Astrocyte (in vitro differentiated cells and primary cell): Measurements from ENCODE around the gene DOCK1.

Source experiments
- CTCF ChIP-seq: IDR thresholded peaks from 2 replicates; pipeline ENCODE4 v1.5.1; 2011; ENCODE audit warnings: low read depth, mild to moderate bottlenecking, inconsistent platforms, low read length, moderate library complexity; ENCODE audit not compliant: insufficient read depth
- EZH2 ChIP-seq: IDR thresholded peaks from 2 replicates; pipeline ENCODE4 v1.6.1; 2012; ENCODE audit warnings: mild to moderate bottlenecking, low read length, inconsistent platforms; ENCODE audit not compliant: insufficient read depth

GRCh38 chr10:127463548-127463947 lies 558.3 kb downstream of the DOCK1 start:
- no peak for TF ChIP-seq CTCF
- no peak for TF ChIP-seq EZH2
